ENCODE data around the gene ZNF260.
"Not testable (repeated sequence)": the region's sequence is repeated elsewhere in the genome, so short reads cannot be mapped to it uniquely, and the experiment has no call there.

The ZNF260 gene

DNA sequence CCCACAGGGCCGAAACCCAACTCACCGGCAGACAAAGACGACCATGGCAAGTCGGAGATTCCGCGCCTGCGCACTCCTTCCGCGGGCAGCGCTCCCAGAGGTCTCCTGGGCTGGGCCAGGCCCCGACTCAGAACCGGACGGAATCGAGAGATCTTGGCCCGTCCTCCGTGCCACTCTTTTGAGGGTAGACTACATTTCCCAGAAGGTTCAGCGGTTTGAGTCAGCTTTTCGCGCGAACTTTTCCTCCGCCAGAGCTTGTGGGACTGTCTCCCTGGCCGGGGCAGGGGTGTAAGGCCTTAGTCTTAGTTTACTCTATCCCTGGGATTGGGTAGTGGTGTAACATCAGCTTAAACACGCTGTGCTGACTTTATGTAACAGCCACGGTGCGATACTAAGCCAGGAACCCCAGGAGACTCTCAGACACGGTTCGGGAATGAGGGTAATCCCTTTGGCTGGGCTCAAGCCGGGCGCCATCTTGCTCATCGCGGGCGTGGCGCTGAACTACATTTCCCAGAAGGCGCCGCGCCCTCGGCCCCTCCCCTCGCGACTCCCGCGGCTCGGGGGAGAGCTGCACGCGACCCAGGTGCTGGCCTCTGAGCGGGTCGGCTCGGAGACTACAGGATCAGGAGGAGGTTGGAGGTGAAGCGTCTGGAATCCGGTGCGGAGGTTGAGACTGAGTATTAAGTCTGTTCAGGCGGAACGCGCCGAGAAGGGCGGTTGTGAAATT, at the start of gene ZNF260:
Gene ZNF260 (minus strand): TSS at position 78 of the 727 bp plus-strand sequence. CDS start 13,033 bp downstream, outside the sequence.
- peak; percentile 96 to 98 for DNase-seq

DNA sequence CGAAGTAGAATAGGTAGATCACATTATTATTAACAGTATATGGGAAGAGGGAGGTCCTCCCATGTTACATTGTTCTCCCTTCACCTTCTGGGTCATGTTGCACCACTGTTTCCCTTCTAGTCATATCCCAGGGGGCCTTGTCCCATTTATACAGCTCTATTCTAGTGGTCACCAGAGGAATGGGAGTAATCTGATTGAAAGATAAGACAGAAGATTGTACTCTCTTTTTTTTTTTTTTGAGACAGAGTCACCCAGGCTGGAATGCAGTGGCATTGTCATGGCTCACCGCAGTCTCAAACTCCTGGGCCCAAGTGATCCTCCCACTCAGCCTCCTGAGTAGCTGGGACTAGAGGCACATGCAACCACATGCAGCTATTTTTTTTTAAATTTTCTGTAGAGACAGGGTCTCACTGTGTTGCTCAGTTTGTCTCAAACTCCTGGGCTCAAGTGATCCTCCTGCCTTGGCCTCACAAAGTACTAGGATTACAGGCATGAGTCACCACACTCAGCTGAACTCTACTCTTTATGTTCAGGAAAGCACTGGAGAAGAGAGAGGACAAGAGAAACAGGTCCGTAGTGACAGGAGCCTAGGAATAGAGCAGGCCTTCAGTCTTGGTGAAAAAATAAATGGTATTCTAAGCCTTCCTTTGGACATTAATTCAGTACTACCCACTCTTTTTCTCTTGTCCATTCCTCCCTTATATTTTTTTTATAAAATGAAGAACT, 49.4 kb upstream of the ZNF260 start:
- no peak for DNase-seq

GRCh38 chr19:36574741-36575140, 46.7 kb upstream of the ZNF260 start:
- DNase-seq = no peak

- DNase-seq = no peak
Measured at GRCh38 chr19:36573895-36574720, 46.0 kb upstream of the ZNF260 start.

- DNase-seq = peak; percentile 83 to 86
Measured at GRCh38 chr19:36573020-36573894, 45.2 kb upstream of the ZNF260 start, which contains the start of gene ZNF529. ZNF529 (minus strand) TSS chr19:36573292; CDS start chr19:36572346, 946 bp downstream.

- no peak for DNase-seq
Measured at GRCh38 chr19:36572593-36573019, 44.5 kb upstream of the ZNF260 start.

DNA sequence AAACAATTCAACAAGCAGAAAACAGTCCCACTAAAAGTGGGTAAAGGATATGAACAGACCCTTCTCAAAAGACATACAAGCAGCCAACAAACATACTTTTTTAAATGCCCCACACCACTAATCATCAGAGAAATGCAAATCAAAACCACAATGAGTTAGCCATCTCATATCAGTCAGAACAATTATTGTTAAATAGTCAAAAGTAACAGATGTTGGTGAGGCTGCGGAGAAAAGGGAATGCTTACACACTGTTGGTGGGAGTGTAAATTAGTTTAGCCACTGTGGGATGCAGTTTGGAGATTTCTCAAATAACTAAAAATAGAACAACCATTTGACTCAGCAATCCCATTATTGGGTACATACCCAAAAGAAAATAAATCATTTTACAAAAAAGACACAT, 36.3 kb upstream of the ZNF260 start:
- DNase-seq = peak in 1 of 2 donors; percentile 2

- DNase-seq = no peak
Measured at GRCh38 chr19:36547001-36547732, 19.1 kb upstream of the ZNF260 start.

DNA sequence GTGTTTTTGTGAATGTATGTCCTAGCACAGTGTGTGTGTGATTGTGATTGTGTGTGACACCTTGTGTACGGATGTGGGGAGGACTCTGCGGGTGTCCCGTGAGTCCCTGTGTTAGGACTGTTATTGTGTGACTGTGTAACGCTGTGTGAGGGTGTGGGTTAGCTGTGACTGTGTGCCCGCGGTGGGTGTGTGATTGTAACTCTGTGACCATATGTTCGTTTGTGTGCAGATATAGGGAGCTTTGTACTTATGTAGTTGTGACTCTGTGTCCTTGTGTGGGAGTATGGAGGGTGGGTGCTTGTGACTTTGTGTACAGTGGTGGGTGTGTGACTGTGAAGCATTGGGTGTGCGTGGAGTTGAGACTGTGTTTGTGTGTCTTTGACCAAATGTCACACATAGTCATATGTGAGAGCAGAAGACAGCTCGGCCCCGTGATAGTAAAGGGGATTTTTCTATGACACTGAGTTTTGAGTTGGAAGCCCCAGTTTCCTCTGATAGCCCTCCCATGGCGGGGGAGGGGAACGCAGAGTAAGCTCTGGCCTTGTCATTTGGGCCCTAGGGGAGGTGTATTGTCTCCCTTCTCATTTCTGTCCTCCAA, 949 bp upstream of the ZNF260 start:
- no peak for DNase-seq

- no peak for DNase-seq
Measured at GRCh38 chr19:36527873-36528193, 238 bp downstream of the ZNF260 start.

DNA sequence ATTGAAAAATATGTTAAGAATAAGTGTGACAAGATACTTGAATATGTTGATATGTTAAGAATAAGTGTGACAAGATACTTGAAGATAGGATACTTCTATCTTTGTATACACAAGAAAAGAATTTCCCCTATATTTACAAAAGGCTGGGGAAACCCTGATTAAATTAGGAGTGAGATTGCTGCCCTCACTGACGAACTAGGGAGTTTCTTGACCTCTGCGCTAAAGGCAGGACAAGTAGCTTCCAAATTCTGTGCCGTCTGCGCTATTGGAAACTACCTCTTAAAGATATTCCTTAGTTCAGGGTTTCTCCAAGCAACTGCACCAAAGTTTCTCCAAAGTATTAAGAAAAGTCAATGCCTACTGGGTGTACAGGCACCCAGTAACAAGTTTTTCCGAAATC, 730 bp downstream of the ZNF260 start:
- no peak for DNase-seq

- no peak for DNase-seq
Measured at GRCh38 chr19:36526581-36526980, 1.5 kb downstream of the ZNF260 start.

- no peak for DNase-seq
Measured at GRCh38 chr19:36524617-36525016, 3.5 kb downstream of the ZNF260 start.

DNA sequence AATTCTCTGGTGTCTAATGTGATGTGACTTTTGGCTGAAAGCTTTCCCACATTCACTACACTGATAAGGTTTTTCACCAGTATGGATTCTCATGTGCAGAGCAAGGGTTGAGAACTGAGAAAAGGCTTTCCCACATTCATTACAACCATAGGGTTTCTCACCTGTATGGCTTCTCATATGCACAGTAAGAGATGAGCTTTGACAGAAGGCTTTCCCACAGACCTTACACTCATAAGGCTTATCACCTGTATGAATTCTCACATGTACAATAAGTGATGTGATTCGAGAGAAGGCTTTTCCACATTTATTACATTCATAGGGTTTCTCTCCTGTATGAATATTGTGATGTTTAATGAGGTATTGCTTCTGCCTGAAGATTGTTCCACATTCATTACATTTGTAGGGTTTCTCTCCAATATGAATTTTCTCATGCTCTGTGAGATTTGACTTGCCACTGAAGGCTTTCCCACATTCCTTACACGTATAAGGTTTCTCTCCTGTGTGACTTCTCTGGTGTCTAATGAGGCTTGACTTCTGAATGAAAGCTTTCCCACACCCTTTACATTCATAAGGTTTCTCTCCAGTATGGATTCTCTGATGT, 14.0 kb downstream of the ZNF260 start:
- no peak for DNase-seq

DNA sequence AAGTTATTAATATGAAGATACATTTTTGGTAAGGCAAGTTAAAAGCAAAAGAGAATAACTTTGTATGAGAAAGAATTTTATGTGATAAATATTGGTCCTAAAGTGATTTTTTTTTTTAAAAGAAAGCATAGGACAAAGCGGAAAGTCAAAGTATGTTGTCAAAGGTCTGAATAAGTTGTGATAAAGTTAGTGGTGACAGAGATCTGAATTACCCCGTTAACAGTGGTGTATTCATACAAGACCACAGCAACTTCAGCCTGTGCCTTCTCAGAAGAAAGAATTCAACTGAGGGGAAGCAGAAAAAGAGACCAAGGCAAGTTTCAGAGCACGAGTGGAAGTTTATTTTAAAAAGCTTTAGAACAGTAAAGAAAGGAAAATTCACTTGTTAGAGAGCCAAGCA, 19.7 kb downstream of the ZNF260 start:
- DNase-seq = no peak

GRCh38 chr19:36501973-36502372, 26.1 kb downstream of the ZNF260 start:
- no peak for DNase-seq

GRCh38 chr19:36497001-36497400, 31.1 kb downstream of the ZNF260 start:
- no peak for DNase-seq

GRCh38 chr19:36492689-36493453, 35.2 kb downstream of the ZNF260 start:
- DNase-seq = peak; percentile 0 to 62

DNA sequence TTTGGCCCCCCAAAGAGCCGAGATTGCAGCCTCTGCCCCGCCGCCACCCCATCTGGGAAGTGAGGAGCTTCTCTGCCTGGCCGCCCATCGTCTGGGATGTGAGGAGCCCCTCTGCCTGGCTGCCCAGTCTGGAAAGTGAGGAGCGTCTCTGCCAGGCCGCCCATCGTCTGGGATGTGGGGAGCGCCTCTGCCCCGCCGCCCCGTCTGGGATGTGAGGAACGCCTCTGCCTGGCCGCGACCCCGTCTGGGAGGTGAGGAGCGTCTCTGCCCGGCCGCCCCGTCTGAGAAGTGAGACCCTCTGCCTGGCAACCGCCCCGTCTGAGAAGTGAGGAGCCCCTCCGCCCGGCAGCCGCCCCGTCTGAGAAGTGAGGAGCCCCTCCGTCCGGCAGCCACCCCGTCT, 37.2 kb downstream of the ZNF260 start:
- DNase-seq = not testable (repeated sequence)

- no peak for DNase-seq
Measured at GRCh38 chr19:36489920-36490415, 38.1 kb downstream of the ZNF260 start.
